ENCODE data around the gene ELMO1.

- TF ChIP-seq POLR2AphosphoS5 (IDR thresholded peaks at IDR 0.05; ENCODE audit: low read depth, low read length) = no peak
- TF ChIP-seq POLR2A (IDR thresholded peaks at IDR 0.05; ENCODE audit: low read depth, low read length) = no peak
These were observed 641.8 kb downstream of the ELMO1 start for GRCh38 chr7:36806891-36807290.

All from GM12892 (cell line).